IPS-NIHi11 (cell line): Measurements from ENCODE around the gene GATA6.
"Not testable (repeated sequence)": the region's sequence is repeated elsewhere in the genome, so short reads cannot be mapped to it uniquely, and the experiment has no call there.

Experiments used
- DNase-seq: peaks from one replicate; pipeline ENCODE4 v3.0.0; 2012; ENCODE audit warnings: mixed read lengths, low spot score

Gene GATA6

GRCh38 chr18:22182884-22183697 lies 13.7 kb downstream of the GATA6 start:
- no peak for DNase-seq

GRCh38 chr18:22183698-22184170 lies 14.3 kb downstream of the GATA6 start:
- no peak for DNase-seq

GRCh38 chr18:22184573-22184972 lies 15.2 kb downstream of the GATA6 start:
- DNase-seq, result not testable (repeated sequence)

GRCh38 chr18:22185273-22185672 lies 15.9 kb downstream of the GATA6 start:
- DNase-seq, result no peak

- no peak for DNase-seq
Measured at GRCh38 chr18:22185771-22186386, 16.5 kb downstream of the GATA6 start.

GRCh38 chr18:22186484-22186971 lies 17.1 kb downstream of the GATA6 start:
- DNase-seq, result no peak

- no peak for DNase-seq
Measured at GRCh38 chr18:22188559-22189267, 19.3 kb downstream of the GATA6 start.

- DNase-seq, result no peak
Measured at GRCh38 chr18:22189449-22190166, 20.2 kb downstream of the GATA6 start.

- DNase-seq, result no peak
Measured at GRCh38 chr18:22191346-22191695, 21.9 kb downstream of the GATA6 start.

- no peak for DNase-seq
Measured at GRCh38 chr18:22191923-22192322, 22.5 kb downstream of the GATA6 start.

GRCh38 chr18:22193466-22193865 lies 24.1 kb downstream of the GATA6 start:
- no peak for DNase-seq

- peak; percentile 30 for DNase-seq
Measured at GRCh38 chr18:22194151-22194598, 24.8 kb downstream of the GATA6 start.

GRCh38 chr18:22195052-22195451 lies 25.7 kb downstream of the GATA6 start:
- DNase-seq, result no peak

GRCh38 chr18:22196943-22197342 lies 27.6 kb downstream of the GATA6 start:
- not testable (repeated sequence) for DNase-seq

- no peak for DNase-seq
Measured at GRCh38 chr18:22197668-22198067, 28.3 kb downstream of the GATA6 start.

GRCh38 chr18:22198163-22198562 lies 28.8 kb downstream of the GATA6 start:
- DNase-seq, result no peak

- no peak for DNase-seq
Measured at GRCh38 chr18:22199005-22199404, 29.6 kb downstream of the GATA6 start.

GRCh38 chr18:22200611-22201225 lies 31.3 kb downstream of the GATA6 start:
- DNase-seq, result no peak

- no peak for DNase-seq
Measured at GRCh38 chr18:22203035-22203434, 33.6 kb downstream of the GATA6 start.

GRCh38 chr18:22203536-22204213 lies 34.3 kb downstream of the GATA6 start:
- no peak for DNase-seq

GRCh38 chr18:22204214-22204536 lies 34.8 kb downstream of the GATA6 start:
- DNase-seq, result no peak
